ENCODE results near the gene SETSIP.
"Not testable (repeated sequence)": the region's sequence is repeated elsewhere in the genome, so short reads cannot be mapped to it uniquely, and the experiment has no call there.

The SETSIP gene

DNA sequence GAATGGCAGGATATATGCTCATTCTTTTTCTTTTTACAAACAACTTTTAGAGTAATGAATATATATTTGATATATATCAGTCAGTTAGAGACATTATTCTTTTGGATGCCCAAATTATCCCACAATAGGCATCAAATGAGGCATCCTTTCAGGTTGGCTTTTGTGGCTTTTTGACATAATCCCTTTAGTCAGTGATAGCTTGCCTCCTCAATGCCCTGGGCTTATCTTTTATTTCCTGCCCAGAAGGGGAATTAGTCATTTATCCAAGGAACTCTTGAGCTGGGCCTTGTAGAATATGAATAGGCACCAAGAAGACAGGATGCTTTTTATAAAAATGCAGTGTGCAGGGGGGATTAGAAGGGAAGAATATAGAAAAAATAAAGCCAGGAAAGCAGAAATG lies 23.3 kb downstream of the SETSIP start:
- no peak for DNase-seq (ENCODE audit: low read depth)

DNA sequence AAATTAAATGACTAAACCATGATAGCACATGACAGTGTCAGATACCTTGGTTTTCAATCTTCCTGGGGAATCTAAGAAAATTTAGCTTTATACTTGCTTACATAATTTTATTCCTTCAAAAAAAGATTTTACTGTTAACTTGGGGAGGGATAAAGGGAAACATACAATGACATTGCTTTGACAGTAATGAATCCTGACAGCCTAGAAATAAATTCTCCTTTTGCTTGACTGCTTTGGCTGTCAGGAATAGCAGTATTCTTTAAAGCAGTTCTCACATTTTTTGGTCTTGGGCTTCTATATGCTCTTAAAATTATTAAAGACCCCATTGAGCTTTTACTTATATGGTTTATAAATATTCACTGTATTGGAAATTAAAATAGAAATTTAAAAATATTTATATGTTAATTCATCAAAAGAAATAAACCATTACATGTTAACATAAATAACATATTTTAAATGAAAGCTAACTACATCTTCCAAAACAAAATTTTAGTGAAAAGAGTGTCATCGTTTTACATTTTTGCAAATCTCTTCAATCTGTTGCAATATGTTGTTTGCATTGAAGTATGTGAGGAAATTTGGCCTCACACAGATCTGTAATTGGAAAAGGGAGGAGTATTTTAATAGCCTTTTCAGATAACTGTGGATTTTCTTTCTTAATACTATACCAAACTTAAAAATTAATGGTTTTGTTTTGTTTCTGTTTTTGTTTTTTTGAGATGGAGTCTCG lies 29.3 kb downstream of the SETSIP start:
- no peak for DNase-seq (ENCODE audit: low read depth)

- no peak for DNase-seq (ENCODE audit: low read depth)
Observed at GRCh38 chr1:92043621-92044020, 31.6 kb downstream of the SETSIP start.

DNA sequence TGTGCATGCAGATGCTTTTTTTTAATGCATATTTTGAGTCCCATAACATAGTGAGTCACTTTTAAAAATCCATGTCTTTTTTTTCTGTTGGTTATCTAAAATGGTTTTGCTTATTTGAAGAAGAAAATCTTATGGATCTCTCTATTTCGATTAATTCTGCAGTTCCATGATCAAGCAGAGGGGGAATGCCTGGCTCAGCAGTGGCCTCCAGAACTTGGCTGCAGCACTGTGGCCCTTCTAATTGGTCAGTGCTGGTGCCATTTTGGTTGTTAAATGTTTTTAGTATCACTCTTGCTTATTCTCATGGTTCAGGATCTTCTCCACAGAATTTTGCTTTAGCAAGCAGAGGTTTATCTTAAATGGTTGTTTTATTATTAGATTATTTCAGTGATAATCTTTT lies 34.2 kb downstream of the SETSIP start:
- no peak for DNase-seq (ENCODE audit: low read depth)

GRCh38 chr1:92038695-92039346 lies 36.4 kb downstream of the SETSIP start:
- DNase-seq (ENCODE audit: low read depth), result no peak

GRCh38 chr1:92037400-92037799 lies 37.8 kb downstream of the SETSIP start:
- DNase-seq (ENCODE audit: low read depth), result no peak

DNA sequence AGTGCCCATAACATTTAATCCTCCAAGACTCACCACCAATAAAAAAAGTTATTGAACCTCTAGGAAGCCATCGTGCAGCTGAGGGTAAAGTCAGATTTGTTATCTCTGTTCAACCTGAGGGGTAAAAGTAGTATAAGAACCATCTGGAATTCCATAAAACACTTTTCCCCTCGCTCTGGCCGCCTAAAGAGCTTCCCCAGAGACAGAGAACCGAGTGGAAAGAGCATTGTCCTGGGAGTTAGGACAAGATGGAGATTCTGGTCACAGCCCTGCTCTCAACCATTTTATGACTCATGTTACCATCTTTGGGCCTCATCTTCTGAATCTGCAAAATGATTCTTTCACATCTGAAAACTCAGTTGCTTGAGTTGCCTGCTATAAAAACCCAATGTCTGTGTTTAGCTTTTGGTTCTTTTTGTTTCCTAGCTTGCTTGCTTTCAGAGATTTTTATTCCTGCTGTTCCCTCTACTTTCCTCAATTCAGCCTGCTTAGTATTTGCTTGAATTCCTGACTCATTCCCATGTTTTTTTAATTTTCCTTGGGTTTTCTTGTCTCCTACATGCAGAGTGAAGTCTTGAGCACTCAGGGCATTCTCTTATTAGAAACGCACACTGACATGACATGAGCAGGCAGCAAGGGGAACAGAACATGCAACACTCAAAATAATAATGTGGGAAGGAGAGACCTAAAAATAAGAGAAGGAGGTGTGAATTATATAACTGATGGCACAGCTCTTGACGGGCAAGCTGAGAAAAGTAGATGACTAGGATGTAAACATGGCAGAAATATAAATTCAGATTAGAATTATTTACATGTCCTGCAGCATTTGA lies 43.7 kb downstream of the SETSIP start:
- peak; percentile 9 for DNase-seq (ENCODE audit: low read depth)

GRCh38 chr1:92030656-92031107 lies 44.5 kb downstream of the SETSIP start:
- DNase-seq (ENCODE audit: low read depth), result peak; percentile 10

GRCh38 chr1:92029241-92029922 lies 45.8 kb downstream of the SETSIP start:
- DNase-seq (ENCODE audit: low read depth), result no peak

DNA sequence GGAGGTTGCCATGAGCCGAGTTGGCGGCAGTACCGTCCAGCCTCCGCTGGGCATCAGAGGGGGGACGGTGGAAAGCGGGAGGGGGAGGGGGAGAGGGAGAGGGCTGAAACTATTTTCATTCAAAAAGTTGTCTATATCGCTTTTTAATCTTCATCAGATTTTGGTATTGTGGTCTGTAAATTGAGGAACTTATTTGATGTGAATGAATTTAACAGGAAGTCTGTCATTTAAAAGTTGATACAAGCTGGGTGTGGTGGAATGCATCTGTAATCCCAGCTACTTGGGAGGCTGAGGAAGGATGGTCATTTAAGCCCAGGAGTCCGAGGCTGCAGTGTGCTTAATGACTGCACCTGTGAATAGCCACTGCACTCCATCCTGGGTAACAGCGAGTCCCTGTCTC lies 48.4 kb downstream of the SETSIP start:
- no peak for DNase-seq (ENCODE audit: low read depth)

GRCh38 chr1:92026042-92026441 lies 49.2 kb downstream of the SETSIP start:
- DNase-seq (ENCODE audit: low read depth), result not testable (repeated sequence)
